Thyroid gland (tissue), 4 donors: ENCODE measurements around the gene ADARB2.

Experiments used
- CTCF ChIP-seq, 6 experiments: fragments of 200-600 bp in 3 of 6; fragments of 450-650 bp in 3 of 6; sonication (generic) in 3 of 6; IDR thresholded peaks; one replicate each; pipeline ENCODE4 v1.5.1; 2016 to 2019; ENCODE audit warnings: antibody characterized with exemption in 6 of 6, mild to moderate bottlenecking in 2 of 6, inconsistent platforms in 1 of 6, moderate library complexity in 1 of 6
- POLR2A ChIP-seq, 2 donors: fragments of 450-650 bp; IDR thresholded peaks; one replicate each; pipeline ENCODE4 v1.6.1; 2017; ENCODE audit warnings: antibody characterized with exemption in 2 of 2, mild to moderate bottlenecking in 2 of 2, moderate library complexity in 1 of 2

GRCh38 chr10:1335642-1336041 is 401.7 kb downstream of the ADARB2 start:
- TF ChIP-seq CTCF (IDR thresholded peaks at IDR 0.05) (no peak), POLR2A (IDR thresholded peaks at IDR 0.05) (no peak)
